Liver (tissue), 3 donors: ENCODE measurements around the gene FARS2.

Source experiments
- CTCF ChIP-seq: fragments of 150-350 bp; IDR thresholded peaks from 2 replicates; pipeline ENCODE4 v1.5.1; 2017; ENCODE audit warnings: improper control_type of control experiment, low read depth, low read length; ENCODE audit not compliant: missing input control
- SP1 ChIP-seq: IDR thresholded peaks from 2 replicates; pipeline ENCODE4 v1.6.1; 2018; ENCODE audit warnings: antibody characterized with exemption, mild to moderate bottlenecking
- donor health status: healthy.
- donor health status: healthy.

GRCh38 chr6:5450073-5450472, 188.8 kb downstream of the FARS2 start:
- TF ChIP-seq CTCF (no peak), SP1 (no peak)
